ENCODE results near the gene CHRM1.

CHRM1 gene

DNA sequence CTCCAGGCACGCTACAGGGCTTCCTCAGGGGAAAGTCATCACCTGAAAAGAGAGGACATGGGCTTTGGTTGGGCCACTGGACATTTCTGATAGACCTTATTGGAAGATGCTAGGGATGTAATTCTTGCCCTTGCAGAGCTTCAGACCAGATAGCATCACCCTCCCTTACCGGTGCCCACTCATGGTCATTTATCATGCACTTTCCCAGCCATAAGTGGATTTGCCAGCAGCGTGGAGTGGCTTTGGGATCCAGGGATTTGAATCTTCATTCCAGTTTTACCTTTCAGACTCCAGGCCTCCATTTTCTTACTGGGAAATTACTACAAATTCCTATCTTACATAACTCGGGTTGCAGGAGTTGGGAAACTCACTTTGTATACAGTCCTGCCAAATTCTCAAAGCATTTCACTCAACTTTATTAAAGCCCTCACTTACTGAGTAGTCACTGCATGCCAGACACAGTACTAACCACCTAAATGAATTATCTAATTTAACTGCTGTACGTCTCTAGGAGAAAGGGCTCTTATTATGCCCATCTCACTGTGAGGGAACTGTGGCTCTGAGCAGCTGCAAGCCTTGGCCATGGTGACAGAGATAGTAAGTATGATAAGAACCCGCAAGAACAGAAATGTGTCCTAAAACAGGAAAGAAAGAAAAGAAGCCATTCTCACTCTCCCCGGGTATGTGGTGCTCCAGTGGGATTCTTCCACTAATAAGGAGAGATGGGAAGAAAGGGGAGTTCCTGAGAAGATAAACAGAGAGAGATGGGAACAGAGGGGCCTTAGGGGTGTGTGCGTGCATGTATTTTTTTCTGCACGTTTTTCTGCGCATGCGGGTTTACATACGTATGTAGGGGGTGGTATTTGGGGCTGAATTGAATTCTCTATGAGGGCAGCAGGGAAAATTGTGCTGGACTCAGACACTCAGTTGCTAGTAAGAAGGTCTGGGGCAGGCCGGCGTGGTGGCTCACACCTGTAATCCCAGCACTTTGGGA lies 9.7 kb downstream of the CHRM1 start:
- H3K4me3 ChIP-seq (ENCODE audit: control insufficient read depth, low read depth, low read length): no peak overlapping the region
- TF ChIP-seq, protein P1, sequence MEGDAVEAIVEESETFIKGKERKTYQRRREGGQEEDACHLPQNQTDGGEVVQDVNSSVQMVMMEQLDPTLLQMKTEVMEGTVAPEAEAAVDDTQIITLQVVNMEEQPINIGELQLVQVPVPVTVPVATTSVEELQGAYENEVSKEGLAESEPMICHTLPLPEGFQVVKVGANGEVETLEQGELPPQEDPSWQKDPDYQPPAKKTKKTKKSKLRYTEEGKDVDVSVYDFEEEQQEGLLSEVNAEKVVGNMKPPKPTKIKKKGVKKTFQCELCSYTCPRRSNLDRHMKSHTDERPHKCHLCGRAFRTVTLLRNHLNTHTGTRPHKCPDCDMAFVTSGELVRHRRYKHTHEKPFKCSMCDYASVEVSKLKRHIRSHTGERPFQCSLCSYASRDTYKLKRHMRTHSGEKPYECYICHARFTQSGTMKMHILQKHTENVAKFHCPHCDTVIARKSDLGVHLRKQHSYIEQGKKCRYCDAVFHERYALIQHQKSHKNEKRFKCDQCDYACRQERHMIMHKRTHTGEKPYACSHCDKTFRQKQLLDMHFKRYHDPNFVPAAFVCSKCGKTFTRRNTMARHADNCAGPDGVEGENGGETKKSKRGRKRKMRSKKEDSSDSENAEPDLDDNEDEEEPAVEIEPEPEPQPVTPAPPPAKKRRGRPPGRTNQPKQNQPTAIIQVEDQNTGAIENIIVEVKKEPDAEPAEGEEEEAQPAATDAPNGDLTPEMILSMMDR (IDR thresholded peaks at IDR 0.05; ENCODE audit: control insufficient read depth, insufficient read depth, low read depth, low read length, missing control alignments): no peak
- peak; percentile 18 for DNase-seq (ENCODE audit: low read depth)

DNA sequence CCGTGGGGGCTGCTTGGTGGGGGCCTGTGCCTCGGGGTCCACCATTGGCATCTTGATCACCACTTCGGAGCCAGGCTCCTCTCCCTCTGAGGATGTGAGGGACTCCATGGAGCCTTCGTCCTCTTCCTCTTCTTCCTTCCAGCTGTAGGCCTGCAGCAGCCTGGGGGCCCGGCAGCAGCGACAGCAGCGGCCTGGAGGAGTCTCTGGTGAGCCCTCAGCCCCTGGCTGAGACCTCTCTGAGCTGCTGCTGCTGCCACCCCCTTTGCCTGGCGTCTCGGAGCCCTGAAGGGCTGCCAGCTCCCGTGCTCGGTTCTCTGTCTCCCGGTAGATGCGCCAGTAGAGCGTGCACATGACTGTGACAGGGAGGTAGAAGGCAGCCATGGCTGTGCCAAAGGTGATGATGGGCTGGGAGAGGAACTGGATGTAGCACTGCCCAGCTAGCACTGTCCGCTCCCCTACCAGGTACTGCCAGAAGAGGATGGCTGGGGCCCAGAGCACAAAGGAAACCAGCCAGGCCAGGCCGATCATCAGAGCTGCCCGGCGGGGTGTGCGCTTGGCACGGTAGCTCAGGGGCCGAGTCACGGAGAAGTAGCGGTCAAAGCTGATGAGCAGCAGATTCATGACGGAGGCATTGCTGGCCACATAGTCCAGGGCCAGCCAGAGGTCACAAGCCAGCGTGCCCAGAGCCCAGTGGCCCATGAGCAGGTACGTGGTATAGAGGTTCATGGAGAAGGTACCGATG lies 10.9 kb downstream of the CHRM1 start:
- no peak overlapping the region for H3K4me3 ChIP-seq (ENCODE audit: control insufficient read depth, low read depth, low read length)
- TF ChIP-seq, protein P1 (IDR thresholded peaks at IDR 0.05; ENCODE audit: control insufficient read depth, insufficient read depth, low read depth, low read length, missing control alignments): no peak
- no peak for DNase-seq (ENCODE audit: low read depth)

DNA sequence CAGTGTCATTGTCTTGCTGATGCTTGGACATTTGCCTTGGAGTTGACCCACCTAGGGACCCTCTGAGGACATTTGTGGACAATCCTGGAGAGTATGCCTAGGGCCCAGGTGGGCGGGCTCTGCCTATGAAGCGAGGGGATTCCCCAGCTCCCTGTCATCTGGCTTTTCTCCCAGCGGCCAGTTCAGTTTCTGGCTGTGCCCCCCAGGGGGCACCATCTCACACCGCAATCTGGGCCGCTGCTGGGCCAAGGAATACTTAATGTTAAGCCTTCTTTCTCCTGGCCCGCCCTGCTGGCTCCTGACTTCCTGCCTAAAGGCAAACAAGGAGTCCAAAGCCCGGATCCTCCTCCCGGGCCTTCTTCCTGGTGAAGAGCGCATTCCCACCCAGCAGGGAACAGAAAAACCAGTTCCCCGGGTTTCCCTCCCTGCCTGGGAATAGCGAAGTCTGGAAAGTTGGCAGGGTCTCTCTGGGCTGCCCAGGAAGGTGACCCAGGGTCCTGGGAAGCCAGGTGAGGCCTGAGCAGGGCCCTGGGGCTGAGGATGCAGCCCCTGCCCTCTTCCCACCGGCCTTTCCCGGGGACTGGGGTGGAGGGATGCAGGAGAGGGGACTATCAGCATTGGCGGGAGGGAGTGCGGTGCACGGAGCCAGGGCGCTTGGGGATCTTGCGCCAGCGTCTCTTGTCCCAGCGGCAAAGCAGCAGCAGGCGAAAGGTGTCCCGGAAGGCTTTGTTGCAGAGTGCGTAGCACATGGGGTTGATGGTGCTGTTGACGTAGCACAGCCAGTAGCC lies 11.9 kb downstream of the CHRM1 start:
- TF ChIP-seq, protein P1 (IDR thresholded peaks at IDR 0.05; ENCODE audit: control insufficient read depth, insufficient read depth, low read depth, low read length, missing control alignments): peak; percentile 62
- no peak overlapping the region for H3K4me3 ChIP-seq (ENCODE audit: control insufficient read depth, low read depth, low read length)
- DNase-seq (ENCODE audit: low read depth): no peak

DNA sequence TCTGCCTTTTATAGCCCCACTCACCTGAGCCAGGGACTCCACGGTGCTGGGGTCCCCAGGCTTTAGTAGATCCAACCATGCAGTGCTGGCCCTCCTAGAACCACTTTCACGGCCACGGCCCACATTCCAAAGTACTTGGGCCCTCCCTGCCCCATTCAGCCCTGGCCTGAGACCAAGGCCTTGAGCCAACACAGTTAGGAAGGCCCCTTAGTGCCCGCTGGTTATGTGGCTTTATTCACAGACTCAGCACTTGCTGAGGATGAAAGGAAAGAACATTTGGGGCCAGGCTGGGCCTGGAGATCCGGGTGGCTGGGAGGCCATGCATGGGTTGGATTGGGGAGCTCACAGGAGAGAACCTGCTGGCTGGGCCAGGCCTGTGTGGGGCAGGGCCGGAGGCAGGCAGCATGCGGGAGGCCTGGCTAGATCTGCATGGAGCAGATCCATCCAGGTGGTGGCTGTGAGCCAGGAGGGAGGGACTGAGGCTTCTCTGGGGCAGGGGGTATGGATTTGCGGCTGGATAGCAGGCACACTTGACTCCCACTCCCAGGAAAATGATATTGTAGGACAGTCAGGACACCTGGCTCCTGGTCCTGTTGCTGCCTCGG lies 12.6 kb downstream of the CHRM1 start:
- no peak overlapping the region for H3K4me3 ChIP-seq (ENCODE audit: control insufficient read depth, low read depth, low read length)
- no peak for DNase-seq (ENCODE audit: low read depth)
- TF ChIP-seq, protein P1 (IDR thresholded peaks at IDR 0.05; ENCODE audit: control insufficient read depth, insufficient read depth, low read depth, low read length, missing control alignments): no peak

DNA sequence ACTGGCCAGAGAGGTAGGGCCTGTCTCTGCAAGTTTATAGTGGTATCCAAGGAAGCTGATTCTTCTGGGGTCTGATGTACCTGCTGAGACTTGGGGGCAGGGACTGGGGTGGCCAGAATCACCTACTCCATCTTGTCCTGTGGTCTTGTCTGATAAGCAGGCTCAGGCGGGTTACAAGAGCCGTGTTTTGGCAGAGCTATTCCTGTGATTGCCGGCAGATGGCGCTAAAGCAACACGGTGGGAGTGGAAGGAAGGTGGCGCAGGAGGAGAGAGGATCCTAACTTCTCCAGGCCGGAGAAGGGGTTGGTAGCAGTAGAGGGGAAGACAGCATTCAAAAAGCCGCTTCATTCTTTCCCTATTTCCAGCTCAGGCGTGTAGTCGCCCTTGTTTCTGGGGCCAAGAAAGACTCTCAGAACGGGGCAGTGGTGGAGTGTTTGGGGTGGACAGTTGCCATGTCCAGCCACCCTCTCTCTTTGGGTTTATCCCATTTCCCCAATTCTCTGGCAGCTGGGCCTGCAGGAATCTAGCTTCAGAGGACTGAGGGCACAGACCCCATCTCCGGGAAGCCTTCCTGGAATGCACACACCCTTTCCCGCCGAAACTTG lies 15.1 kb downstream of the CHRM1 start:
- TF ChIP-seq, protein P1 (IDR thresholded peaks at IDR 0.05; ENCODE audit: control insufficient read depth, insufficient read depth, low read depth, low read length, missing control alignments): peak; percentile 100
- DNase-seq (ENCODE audit: low read depth): peak; percentile 25
- no peak overlapping the region for H3K4me3 ChIP-seq (ENCODE audit: control insufficient read depth, low read depth, low read length)
